IPS-20b (cell line): ENCODE results near the gene PTPRF.

ENCODE experiments used
- H3K27ac ChIP-seq: one replicate; pipeline ENCODE4 v1.5.1; 2013; ENCODE audit warnings: low read length
- H3K27me3 ChIP-seq: 2 replicates; pipeline ENCODE4 v1.6.1; 2013; ENCODE audit warnings: mild to moderate bottlenecking, low read length, inconsistent platforms; ENCODE audit not compliant: insufficient read depth
- H3K36me3 ChIP-seq: 2 replicates; pipeline ENCODE4 v1.6.1; 2013; ENCODE audit warnings: low read depth, mild to moderate bottlenecking, inconsistent platforms, low read length, moderate library complexity; ENCODE audit not compliant: insufficient read depth
- H3K4me1 ChIP-seq: 2 replicates; pipeline ENCODE4 v1.6.1; 2013; ENCODE audit warnings: mild to moderate bottlenecking, control low read depth, inconsistent platforms, low read length, moderate library complexity; ENCODE audit not compliant: insufficient read depth
- H3K4me3 ChIP-seq: 2 replicates; pipeline ENCODE4 v1.5.1; 2013; ENCODE audit warnings: mild to moderate bottlenecking, low read length, inconsistent platforms
- H3K9ac ChIP-seq: 2 replicates; pipeline ENCODE4 v1.6.1; 2013; ENCODE audit warnings: low read depth, mild to moderate bottlenecking, inconsistent platforms, low read length, moderate library complexity
- H3K9me3 ChIP-seq: 2 replicates; pipeline ENCODE4 v1.6.1; 2013; ENCODE audit warnings: mild to moderate bottlenecking, low read depth, low read length, inconsistent platforms; ENCODE audit not compliant: insufficient read depth

PTPRF gene

GRCh38 chr1:43587594-43587993, 56.9 kb downstream of the PTPRF start:
- Histone ChIP-seq H3K9me3 (no peaks in the 10 kb centered on the region), H3K4me1 (no peaks in the 10 kb centered on the region), H3K27ac (no peak overlapping the region), H3K27me3 (no peaks in the 10 kb centered on the region), H3K9ac (no peak overlapping the region), H3K36me3 (peaks cover 56% of the 10 kb centered on the region), H3K4me3 (no peak overlapping the region)

GRCh38 chr1:43588592-43588991, 57.9 kb downstream of the PTPRF start:
- Histone ChIP-seq H3K27me3 (no peaks in the 10 kb centered on the region), H3K27ac (no peak overlapping the region)

GRCh38 chr1:43590388-43590925, 59.8 kb downstream of the PTPRF start:
- Histone ChIP-seq H3K4me3 (no peak overlapping the region), H3K9ac (no peak overlapping the region), H3K4me1 (no peaks in the 10 kb centered on the region), H3K27me3 (no peaks in the 10 kb centered on the region), H3K36me3 (peaks cover 68% of the 10 kb centered on the region), H3K9me3 (no peaks in the 10 kb centered on the region), H3K27ac (no peak overlapping the region)

More at GRCh38 chr1:43588592-43588991, 57.9 kb downstream of the PTPRF start:
- peaks cover 56% of the 10 kb centered on the region for H3K36me3 ChIP-seq
- H3K4me1 ChIP-seq: no peaks in the 10 kb centered on the region
- H3K4me3 ChIP-seq: no peak overlapping the region
- H3K9me3 ChIP-seq: no peaks in the 10 kb centered on the region
- no peak overlapping the region for H3K9ac ChIP-seq

GRCh38 chr1:43591181-43591580, 60.5 kb downstream of the PTPRF start:
- no peaks in the 10 kb centered on the region for H3K4me1 ChIP-seq

GRCh38 chr1:43592051-43592665, 61.5 kb downstream of the PTPRF start:
- H3K9me3 ChIP-seq: no peaks in the 10 kb centered on the region
- H3K4me3 ChIP-seq: no peak overlapping the region
- H3K9ac ChIP-seq: no peak overlapping the region
- H3K27ac ChIP-seq: no peak overlapping the region
- no peaks in the 10 kb centered on the region for H3K4me1 ChIP-seq
- H3K27me3 ChIP-seq: no peaks in the 10 kb centered on the region
- H3K36me3 ChIP-seq: peaks cover 70% of the 10 kb centered on the region

More at GRCh38 chr1:43591181-43591580, 60.5 kb downstream of the PTPRF start:
- no peaks in the 10 kb centered on the region for H3K9me3 ChIP-seq
- no peak overlapping the region for H3K9ac ChIP-seq
- H3K27ac ChIP-seq: no peak overlapping the region
- H3K27me3 ChIP-seq: no peaks in the 10 kb centered on the region
- H3K4me3 ChIP-seq: no peak overlapping the region
- peaks cover 67% of the 10 kb centered on the region for H3K36me3 ChIP-seq

- Histone ChIP-seq H3K4me3 (no peak overlapping the region), H3K36me3 (peaks cover 78% of the 10 kb centered on the region), H3K27ac (no peak overlapping the region), H3K27me3 (no peaks in the 10 kb centered on the region), H3K9me3 (no peaks in the 10 kb centered on the region), H3K4me1 (no peaks in the 10 kb centered on the region), H3K9ac (no peak overlapping the region)
Observed at GRCh38 chr1:43592974-43593683, 62.4 kb downstream of the PTPRF start.

- H3K36me3 ChIP-seq: peaks cover 80% of the 10 kb centered on the region
- no peaks in the 10 kb centered on the region for H3K9me3 ChIP-seq
- no peak overlapping the region for H3K27ac ChIP-seq
- no peak overlapping the region for H3K9ac ChIP-seq
- no peaks in the 10 kb centered on the region for H3K27me3 ChIP-seq
- no peaks in the 10 kb centered on the region for H3K4me1 ChIP-seq
- no peak overlapping the region for H3K4me3 ChIP-seq
Observed at GRCh38 chr1:43596579-43596978, 65.9 kb downstream of the PTPRF start.

- no peaks in the 10 kb centered on the region for H3K27me3 ChIP-seq
- H3K36me3 ChIP-seq: peaks cover 79% of the 10 kb centered on the region
- H3K27ac ChIP-seq: no peak overlapping the region
- H3K9ac ChIP-seq: no peak overlapping the region
- H3K9me3 ChIP-seq: no peaks in the 10 kb centered on the region
- no peak overlapping the region for H3K4me3 ChIP-seq
- H3K4me1 ChIP-seq: no peaks in the 10 kb centered on the region
Observed at GRCh38 chr1:43597028-43597427, 66.3 kb downstream of the PTPRF start.

- Histone ChIP-seq H3K36me3 (peaks cover 79% of the 10 kb centered on the region), H3K27me3 (no peaks in the 10 kb centered on the region), H3K9ac (no peak overlapping the region), H3K9me3 (no peaks in the 10 kb centered on the region), H3K27ac (no peak overlapping the region), H3K4me3 (no peak overlapping the region), H3K4me1 (no peaks in the 10 kb centered on the region)
Observed at GRCh38 chr1:43597721-43598120, 67.0 kb downstream of the PTPRF start.

- Histone ChIP-seq H3K36me3 (peaks cover 80% of the 10 kb centered on the region), H3K9me3 (no peaks in the 10 kb centered on the region), H3K4me3 (no peak overlapping the region), H3K9ac (no peak overlapping the region), H3K27me3 (no peaks in the 10 kb centered on the region), H3K4me1 (no peaks in the 10 kb centered on the region), H3K27ac (no peak overlapping the region)
Observed at GRCh38 chr1:43598622-43599021, 67.9 kb downstream of the PTPRF start.

GRCh38 chr1:43600033-43601020, 69.6 kb downstream of the PTPRF start:
- Histone ChIP-seq H3K4me3 (no peak overlapping the region), H3K9ac (no peak overlapping the region), H3K27me3 (no peaks in the 10 kb centered on the region), H3K36me3 (peaks cover 85% of the 10 kb centered on the region), H3K27ac (no peak overlapping the region), H3K9me3 (no peaks in the 10 kb centered on the region), H3K4me1 (no peaks in the 10 kb centered on the region)
